ENCODE measurements around the gene KCNMA1.

Gene KCNMA1

DNA sequence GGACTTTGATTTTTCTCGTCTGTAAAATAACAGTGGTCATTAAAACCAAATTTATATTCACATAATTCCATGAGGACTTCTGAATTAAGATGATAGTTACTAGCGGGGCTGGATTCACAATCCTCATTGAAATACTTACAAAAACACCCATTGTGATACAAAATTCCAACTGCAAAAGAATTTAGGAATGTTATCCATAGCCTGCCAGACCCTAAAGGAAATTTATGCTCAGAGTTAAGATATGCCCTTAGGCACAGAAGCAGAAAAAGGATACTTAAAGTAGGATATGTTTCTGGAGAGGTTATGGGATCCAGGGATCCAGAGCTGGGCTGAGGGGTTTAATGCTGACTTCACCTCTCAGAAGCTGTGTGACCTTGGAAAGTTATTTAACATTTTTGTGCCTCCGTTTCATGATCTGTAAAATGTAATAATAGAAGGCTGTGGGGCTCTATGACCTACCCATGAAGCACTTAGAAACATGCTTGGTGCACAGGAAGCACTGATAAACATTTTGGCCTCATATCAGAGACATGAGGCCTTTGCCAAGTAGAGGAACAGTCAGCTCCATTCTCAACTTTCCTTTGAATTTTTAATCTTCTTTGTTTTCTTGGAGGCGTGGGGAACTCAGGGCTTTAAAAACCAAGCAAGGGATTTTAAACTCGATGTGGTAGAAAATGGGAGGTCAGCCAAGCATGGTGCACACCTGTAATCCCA, 744.7 kb downstream of the KCNMA1 start:
- no peak for DNase-seq

DNA sequence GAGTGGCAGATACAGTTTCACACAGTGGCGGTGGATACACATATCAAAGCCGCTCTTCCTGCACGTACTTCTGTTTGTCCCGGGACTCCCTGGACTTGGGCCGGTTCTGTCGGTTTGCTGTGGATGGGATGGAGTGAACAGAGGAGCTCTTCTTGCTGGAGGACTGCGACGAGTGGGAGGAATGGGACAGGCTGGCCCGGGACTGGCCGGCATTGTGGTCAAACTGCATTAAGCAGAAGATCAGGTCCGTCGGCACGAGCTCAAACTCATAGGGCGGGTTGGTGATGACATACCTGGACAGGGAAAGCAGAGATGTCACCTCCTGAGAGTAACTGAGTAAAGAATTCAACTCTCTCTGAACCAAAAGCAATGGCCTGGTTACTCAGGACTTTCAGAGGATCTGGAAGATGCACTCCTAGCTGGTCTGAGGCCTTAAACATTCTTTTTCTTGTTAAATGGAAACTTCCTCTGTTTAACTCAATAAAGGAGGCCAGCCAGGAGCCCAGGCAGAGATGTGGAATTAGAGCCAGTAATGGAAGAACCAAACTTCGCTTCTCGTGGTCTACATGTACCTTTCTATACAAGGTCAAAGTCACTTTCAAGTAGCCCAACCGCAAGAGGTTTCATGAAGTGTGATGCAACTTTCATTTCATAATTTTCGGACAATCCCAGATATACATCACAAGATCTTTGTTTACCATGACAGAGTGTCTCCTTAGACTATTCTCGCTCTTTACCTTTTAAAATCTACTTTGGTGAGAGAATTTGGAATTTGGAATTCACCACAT, 750.2 kb downstream of the KCNMA1 start:
- no peak for DNase-seq

GRCh38 chr10:76885816-76886215, 751.8 kb downstream of the KCNMA1 start:
- DNase-seq = no peak

DNA sequence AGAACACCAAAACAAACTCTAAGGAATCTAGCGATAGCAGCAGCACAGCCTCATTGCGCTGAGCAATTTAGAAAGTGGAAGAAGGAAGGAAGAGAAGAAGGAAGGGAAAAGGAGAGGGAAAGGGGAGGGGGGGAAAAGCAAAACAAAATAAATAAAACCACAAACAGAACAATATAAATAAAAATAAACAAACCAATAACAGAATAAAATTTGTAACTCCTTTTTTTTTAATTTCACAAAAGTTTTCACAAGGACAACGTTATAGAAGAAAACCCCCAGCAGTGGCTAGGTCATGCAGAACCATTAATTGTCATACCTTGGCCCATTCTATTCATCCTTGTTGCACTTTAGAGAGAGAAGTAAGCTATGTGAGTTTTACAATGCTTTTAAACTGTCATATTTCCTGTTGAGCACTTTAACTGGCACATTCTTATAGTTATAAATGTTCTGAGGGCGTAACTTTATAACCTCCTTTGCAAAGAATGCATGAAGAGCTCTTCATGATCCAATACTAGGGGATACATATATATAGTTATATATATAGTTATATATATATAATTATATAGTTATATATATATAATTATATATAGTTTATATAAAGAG, 752.8 kb downstream of the KCNMA1 start:
- no peak for DNase-seq

DNA sequence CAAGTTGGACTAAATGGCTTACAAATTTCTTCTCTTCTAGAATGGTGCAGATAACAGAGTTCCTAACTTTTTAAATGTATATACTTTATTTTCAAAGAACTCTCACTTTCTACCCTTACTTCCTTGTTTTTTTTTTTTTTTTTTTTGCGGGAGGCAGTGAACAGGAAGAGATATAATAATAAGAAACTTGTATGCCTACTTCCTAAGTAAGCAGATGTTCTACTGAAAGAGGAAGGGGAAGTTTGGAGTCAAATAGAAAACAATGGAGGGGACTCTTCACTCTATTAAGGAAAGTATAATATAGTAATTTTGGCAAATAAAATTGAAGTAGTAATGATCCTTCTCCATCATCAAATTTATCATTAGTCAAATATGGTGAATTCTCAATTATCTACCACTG, 754.0 kb downstream of the KCNMA1 start:
- DNase-seq = no peak

- no peak for DNase-seq
Measured at GRCh38 chr10:76882796-76883195, 754.8 kb downstream of the KCNMA1 start.

DNA sequence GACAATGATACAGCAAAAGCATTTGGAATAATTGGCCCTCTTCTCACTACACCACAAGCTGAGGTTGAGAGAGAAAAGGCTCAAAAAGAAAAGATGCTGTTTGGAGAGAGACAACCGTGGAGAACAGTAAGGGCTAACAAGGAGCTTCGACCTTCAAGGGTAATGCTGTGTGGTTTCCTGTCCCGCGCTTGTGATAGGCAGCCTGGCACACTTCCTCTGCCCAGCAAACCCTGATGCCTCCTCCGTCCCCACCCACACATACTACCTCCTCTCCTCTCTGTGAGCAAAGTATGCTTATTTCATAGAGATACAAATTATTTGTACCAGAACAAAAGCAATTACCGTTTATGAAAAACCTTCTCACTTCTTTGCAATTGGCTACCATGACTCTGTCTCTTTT, 755.4 kb downstream of the KCNMA1 start:
- DNase-seq = no peak

DNA sequence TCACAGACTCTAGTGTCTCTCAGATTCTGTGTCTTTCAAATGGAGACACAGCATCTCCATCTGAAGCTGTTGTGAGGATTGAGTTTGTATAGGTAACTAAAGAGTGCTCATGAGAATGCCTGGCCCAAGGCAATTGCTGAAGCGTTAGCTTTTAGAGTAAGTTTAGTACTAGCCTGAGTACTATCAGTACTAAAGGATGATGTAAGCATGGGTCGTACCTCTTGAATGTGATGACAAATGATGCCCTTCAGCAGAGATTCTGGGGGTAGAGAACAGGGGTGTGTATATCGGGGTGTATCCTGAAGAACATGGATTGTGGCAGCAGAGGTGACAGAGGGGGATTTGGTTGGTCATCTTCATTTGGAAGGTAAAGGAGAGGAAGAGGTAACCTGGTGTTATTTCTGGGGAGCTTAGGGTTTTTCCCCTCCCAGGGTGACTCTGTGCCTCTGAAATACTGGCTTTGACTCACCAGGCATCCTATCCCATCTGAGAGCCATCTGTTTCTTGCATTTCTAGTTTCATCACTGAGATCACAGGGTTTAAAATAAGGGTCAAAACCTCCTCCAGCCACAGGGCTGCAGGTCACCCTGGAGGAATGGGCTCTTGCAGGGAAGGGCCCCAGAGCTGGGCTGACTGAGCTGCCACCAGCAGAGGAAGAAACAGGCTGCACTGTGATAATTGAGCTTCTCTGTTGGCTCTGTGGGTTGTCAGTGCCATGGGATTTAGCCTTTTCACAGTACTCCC, 756.0 kb downstream of the KCNMA1 start:
- DNase-seq = no peak

DNA sequence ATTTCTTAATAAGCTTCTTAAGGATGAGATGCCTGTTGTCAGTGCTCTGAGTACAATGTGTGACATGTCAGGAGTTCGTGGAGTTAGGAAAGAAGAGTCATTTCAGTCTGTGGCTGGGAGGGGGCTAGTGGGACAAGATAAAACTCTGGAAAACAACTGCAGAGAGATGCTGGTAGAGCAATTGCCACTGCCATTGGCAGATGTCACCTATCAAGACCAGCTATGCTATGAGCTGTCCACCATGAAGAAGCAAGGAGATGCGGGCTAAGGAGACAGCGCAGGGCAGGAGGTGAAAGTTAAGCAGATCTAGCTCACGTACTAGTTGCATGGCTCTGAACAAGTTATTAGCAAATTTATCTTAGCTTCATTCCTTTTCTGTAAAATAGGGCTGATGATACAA, 756.7 kb downstream of the KCNMA1 start:
- DNase-seq = no peak

DNA sequence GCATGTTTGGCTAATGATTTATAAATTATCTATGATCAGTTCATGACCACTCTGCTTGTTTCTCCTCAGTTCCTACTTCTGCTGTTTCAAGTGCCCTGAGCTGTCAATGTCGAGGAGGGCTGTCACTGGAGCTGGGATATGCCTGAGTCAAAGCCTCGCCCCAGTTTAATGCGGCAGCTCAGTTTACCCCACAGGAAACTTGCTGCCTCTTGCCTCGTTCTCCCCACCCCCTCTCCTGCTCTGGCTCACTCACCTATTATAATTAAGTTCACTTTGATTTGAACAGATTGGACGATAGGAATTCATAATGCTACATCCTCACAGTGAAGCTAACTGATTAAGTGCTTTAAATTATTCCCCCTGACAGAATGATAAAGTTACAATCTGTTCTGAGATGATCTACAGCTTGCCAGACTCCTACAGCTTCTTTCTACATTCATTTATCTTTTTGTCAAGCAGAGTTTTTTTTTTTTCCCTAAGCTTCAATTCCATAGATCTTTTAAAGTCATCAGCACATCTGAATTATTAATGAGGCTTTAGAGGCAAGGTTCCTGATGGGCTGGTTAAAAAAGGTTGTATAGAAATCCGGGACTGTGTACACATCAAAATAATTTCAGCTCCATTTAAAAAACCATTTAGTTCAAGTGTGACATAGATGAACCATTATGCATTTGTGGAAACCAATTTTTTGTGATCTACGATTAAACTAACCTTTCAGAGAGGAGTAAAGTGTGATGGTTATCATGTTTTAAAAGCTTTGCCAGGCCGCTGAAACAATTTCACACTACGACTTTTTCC, 758.3 kb downstream of the KCNMA1 start:
- DNase-seq = no peak

DNA sequence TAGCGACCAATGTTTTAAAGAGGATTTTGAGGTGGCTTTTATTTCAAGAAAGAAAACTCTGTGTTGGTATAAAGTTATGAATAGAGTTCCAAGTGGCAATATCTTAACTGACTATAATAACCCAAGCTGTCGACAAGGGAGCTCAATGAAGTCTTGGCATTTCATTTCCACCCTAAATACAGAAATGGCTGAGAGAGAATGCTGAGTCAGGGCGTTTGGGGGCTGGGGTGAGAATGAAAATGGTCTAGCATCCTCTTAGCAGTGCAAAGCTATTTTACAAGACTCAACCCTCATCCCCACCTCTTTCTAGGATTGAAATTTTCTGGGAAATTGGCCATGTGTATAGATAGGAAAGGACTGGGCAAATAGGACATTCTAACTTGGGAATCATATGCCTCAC, 759.1 kb downstream of the KCNMA1 start:
- no peak for DNase-seq

- DNase-seq = no peak
Measured at GRCh38 chr10:76874896-76875295, 762.7 kb downstream of the KCNMA1 start.

GRCh38 chr10:76874176-76874575, 763.4 kb downstream of the KCNMA1 start:
- no peak for DNase-seq

DNA sequence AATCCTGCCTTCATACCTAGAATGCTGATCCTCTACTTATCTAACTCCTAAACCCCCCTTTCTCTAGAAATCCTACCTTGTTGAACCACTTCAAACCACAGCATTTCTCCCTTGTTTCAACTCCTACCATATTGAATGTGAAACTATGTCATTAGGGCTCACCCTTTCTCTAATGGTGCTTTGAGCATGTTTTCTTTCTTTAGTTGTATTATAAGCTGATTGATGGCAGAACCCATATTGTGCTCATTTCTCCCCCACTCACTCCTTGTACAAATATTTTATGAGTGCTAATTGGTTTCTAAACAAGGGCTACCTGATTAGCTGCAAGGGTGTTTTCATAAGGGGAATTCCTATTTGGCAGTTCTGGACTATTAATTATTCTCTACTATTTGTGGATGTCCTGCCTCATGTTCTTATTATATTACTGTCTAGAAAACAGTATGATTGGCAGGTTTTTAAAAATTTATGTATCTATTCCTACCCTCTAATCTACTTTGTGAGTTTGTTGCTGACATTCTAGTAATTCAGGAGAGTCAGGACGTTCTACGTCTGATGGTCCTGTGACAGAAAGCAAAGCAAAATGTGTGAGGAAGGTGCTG, 765.8 kb downstream of the KCNMA1 start:
- no peak for DNase-seq

- no peak for DNase-seq
Measured at GRCh38 chr10:76869931-76870330, 767.7 kb downstream of the KCNMA1 start.

DNA sequence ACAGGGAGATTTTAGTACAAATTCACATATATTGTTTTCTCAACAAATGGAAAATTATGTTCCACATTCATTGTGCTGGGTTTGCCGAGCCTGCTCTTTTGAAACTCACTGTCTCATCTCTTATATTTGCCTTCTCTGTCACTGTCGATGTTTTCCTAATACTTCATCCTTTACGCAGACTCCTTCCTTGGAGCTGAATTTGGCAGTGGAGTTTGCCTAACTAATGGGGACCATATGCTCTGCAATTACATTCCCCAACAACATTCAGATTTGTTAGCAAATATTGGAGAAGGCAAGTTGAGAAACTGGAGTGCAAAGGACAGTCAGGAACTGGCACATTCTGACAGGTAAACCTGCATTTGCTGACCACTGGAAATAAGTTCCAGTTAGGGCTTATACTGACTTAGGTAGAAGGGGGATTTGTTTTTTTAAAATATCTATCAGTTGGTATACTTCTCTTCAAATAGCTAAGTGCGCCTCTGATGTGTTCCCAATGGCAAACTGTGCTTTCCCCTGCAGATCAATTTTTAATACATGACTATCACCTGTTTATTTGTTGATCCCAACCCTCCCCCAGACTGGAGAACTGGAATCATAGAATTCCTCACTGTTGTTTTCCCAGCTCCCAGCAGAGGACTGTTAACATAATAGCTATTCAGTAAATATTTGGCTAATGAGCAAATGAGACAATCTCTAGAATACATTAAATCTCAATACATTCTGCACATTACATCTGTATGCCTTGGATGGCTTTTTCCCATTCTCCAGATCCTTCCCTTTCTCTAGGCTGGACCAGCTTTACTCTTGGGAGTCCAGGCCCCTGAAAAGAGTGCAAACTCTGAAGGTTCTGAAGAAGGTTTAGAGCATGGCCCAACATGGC, 769.3 kb downstream of the KCNMA1 start:
- no peak for DNase-seq

DNA sequence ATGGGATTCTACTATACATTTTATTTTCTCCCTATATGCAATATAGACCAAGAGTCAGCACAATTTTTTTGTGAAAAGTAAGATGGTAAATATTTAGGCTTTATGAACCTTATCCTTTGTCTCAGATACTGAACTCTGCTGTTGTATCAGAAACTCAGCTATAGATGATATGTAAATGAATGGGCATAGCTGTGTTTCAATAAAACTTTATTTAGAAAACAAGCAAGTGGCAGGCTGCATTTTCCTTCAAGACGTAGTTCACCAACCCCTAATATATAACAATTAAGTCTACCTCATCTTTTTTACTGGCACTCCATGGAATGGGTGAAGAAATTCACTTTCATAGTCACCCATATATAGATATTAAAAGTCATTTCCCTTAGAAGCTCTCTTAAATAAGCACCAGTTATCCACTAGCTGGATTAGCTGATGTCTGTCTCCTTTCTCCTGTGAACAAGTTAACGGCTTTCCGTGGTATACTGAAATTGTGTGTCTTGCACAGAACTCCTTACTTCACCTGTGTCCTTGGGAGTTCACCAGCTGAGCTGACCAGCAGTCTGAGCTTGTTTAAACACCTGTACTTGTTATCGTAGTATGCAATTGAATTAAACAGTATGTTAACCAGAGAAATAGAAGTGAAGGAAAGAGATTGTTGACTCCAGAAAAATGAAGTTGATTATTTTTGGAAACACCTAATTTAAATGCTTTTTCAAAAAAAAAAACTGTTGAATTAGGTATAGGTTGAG, 770.6 kb downstream of the KCNMA1 start:
- no peak for DNase-seq

DNA sequence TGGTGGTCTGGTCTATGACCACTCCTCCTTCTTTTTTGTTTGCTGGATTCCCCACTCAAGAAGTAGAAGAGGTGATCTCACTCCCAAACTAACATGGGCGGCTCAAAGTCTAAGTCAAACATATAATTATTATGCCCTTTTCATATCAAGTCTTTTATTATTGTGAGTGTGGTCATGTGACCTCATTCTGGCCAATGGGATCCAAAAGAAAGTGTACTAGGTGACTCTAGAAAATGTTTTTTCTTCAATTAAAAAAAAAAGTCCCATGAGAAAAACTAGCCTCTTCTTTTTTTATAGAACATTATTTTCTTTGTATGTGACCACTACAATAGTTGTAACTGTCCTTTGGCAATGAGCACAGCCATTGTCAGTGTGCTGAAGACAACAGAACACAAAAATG, 772.7 kb downstream of the KCNMA1 start:
- DNase-seq = no peak

DNA sequence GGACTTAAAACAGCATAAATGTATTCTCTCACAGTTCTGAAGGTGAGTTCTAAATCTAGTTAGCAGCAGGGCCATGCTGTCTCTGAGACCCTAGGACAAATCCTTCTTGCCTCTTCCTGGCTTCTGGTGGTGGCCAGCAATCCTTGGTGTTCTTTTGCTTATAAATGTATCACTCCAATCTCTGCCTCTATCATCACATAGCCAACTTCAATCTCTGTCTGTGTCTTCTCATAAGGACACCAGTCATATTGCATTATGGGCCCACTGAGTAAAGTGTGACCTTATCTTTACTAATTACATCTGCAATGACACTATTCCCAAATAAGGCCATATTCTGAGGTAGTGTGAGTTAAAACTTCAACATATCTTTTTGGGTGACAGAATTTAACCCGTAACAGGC, 778.9 kb downstream of the KCNMA1 start:
- DNase-seq = no peak

DNA sequence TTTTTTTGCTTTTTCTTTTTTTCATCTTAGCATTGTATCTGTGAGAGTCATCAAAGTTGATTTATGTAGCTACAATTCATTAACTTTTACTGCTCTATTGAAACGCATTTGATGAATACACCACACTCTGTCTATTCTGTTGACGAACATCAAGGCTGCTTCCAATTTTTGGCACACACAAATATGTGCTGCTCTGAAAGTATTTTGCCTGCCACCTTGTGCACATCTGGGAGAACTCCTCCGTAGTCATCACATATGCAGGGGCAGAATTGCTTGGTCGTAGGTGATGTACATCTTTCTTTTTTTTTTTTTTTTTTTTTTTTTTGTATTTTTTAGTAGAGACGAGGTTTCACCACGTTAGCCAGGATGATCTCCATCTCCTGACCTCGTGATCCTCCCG, 796.8 kb downstream of the KCNMA1 start:
- DNase-seq = no peak

All from CD4-positive, alpha-beta T cell treated with Interleukin-4 for 4 hours (primary cell).